SU-DHL-6 (cell line): ENCODE measurements around the gene RAD51B.

Experiments used
- H2AFZ ChIP-seq: fragments of 200-600 bp; sonication (generic); 2 replicates; pipeline ENCODE4 v1.6.1; 2014; ENCODE audit warnings: low read depth, mild to moderate bottlenecking, moderate library complexity, mixed read lengths, antibody characterized with exemption, low read length; ENCODE audit not compliant: severe bottlenecking
- H3F3A ChIP-seq: fragments of 200-600 bp; shearing (Covaris generic); 2 replicates; pipeline ENCODE4 v1.6.0; 2016; ENCODE audit warnings: antibody characterized with exemption, mild to moderate bottlenecking; ENCODE audit not compliant: insufficient read depth
- H3K27ac ChIP-seq: fragments of 200-600 bp; sonication (generic); 2 replicates; pipeline ENCODE4 v1.5.1; 2016; ENCODE audit warnings: low read depth, mild to moderate bottlenecking, low read length, moderate library complexity, mixed read lengths
- H3K27me3 ChIP-seq: fragments of 200-600 bp; sonication (generic), shearing (Covaris generic); 2 replicates; pipeline ENCODE4 v1.6.0; 2014; ENCODE audit warnings: mild to moderate bottlenecking, low read length
- H3K36me3 ChIP-seq: fragments of 200-600 bp; sonication (generic); 2 replicates; pipeline ENCODE4 v1.6.1; 2014; ENCODE audit warnings: mild to moderate bottlenecking, low read length, mixed read lengths
- H3K4me2 ChIP-seq: fragments of 300-600, 200-600 bp; shearing (Covaris generic), sonication (generic); 2 replicates; pipeline ENCODE4 v1.6.0; 2014; ENCODE audit warnings: low read length, low read depth, mild to moderate bottlenecking; ENCODE audit not compliant: poor library complexity, severe bottlenecking
- H3K4me3 ChIP-seq: fragments of 200-600 bp; sonication (generic); 2 replicates; pipeline ENCODE4 v1.5.1; 2014; ENCODE audit warnings: antibody characterized with exemption, low read length, mild to moderate bottlenecking, mixed read lengths; ENCODE audit not compliant: insufficient read depth, poor library complexity, severe bottlenecking
- H3K79me2 ChIP-seq: fragments of 200-600 bp; sonication (generic); 2 replicates; pipeline ENCODE4 v1.6.1; 2014; ENCODE audit warnings: mild to moderate bottlenecking, low read length, moderate library complexity; ENCODE audit not compliant: insufficient read depth
- H3K9ac ChIP-seq: fragments of 200-600 bp; sonication (generic); 2 replicates; pipeline ENCODE4 v1.7.0; 2014; ENCODE audit warnings: mild to moderate bottlenecking, low read length
- H3K9me2 ChIP-seq: fragments of 200-600 bp; sonication (generic); replicated peaks from 2 replicates; pipeline ENCODE4 v1.6.1; 2014; ENCODE audit warnings: low read length; ENCODE audit not compliant: insufficient read depth
- H3K9me3 ChIP-seq: fragments of 200-600 bp; sonication (generic); 2 replicates; pipeline ENCODE4 v1.6.1; 2014; ENCODE audit warnings: low read length, mixed read lengths; ENCODE audit not compliant: insufficient read depth
- H4K20me1 ChIP-seq: fragments of 200-600 bp; sonication (generic); 2 replicates; pipeline ENCODE4 v1.6.1; 2014; ENCODE audit warnings: low read depth, mild to moderate bottlenecking, antibody characterized with exemption, low read length, moderate library complexity, mixed read lengths
- EZH2phosphoT487 ChIP-seq: fragments of 200-600 bp; sonication (generic), shearing (Covaris generic); conservative IDR thresholded peaks from 2 replicates; pipeline ENCODE4 v1.6.1; 2018; ENCODE audit warnings: mild to moderate bottlenecking, antibody characterized with exemption, low read length, moderate library complexity, mixed read lengths
- TF ChIP-seq, protein P1 (sequence below): fragments of 200-600 bp; sonication (generic); IDR thresholded peaks from one replicate; pipeline ENCODE4 v1.5.1; 2017; ENCODE audit warnings: antibody characterized with exemption, mild to moderate bottlenecking, low read length, moderate library complexity; ENCODE audit not compliant: insufficient read depth, poor library complexity, severe bottlenecking

RAD51B gene

GRCh38 chr14:68658029-68658509 lies 838.5 kb downstream of the RAD51B start:
- no peak overlapping the region for H2AFZ ChIP-seq
- H3K4me2 ChIP-seq: no peak overlapping the region
- H3K27me3 ChIP-seq: no peaks in the 10 kb centered on the region
- no peaks in the 10 kb centered on the region for H3K9me3 ChIP-seq
- no peak overlapping the region for H3K27ac ChIP-seq
- H3K79me2 ChIP-seq: no peaks in the 10 kb centered on the region
- no peaks in the 10 kb centered on the region for H4K20me1 ChIP-seq
- H3K9ac ChIP-seq: no peak overlapping the region
- H3K4me3 ChIP-seq: no peak overlapping the region
- H3F3A ChIP-seq: no peaks in the 10 kb centered on the region
- no peaks in the 10 kb centered on the region for H3K36me3 ChIP-seq
- no peak for TF ChIP-seq EZH2phosphoT487
- TF ChIP-seq, protein P1, sequence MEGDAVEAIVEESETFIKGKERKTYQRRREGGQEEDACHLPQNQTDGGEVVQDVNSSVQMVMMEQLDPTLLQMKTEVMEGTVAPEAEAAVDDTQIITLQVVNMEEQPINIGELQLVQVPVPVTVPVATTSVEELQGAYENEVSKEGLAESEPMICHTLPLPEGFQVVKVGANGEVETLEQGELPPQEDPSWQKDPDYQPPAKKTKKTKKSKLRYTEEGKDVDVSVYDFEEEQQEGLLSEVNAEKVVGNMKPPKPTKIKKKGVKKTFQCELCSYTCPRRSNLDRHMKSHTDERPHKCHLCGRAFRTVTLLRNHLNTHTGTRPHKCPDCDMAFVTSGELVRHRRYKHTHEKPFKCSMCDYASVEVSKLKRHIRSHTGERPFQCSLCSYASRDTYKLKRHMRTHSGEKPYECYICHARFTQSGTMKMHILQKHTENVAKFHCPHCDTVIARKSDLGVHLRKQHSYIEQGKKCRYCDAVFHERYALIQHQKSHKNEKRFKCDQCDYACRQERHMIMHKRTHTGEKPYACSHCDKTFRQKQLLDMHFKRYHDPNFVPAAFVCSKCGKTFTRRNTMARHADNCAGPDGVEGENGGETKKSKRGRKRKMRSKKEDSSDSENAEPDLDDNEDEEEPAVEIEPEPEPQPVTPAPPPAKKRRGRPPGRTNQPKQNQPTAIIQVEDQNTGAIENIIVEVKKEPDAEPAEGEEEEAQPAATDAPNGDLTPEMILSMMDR: no peak
- no peaks in the 10 kb centered on the region for H3K9me2 ChIP-seq

GRCh38 chr14:68658943-68659931 lies 839.7 kb downstream of the RAD51B start:
- Histone ChIP-seq H3K4me3 (no peak overlapping the region), H3F3A (no peaks in the 10 kb centered on the region), H3K36me3 (no peaks in the 10 kb centered on the region), H2AFZ (no peak overlapping the region), H3K9ac (no peak overlapping the region), H3K9me3 (no peaks in the 10 kb centered on the region), H3K79me2 (no peaks in the 10 kb centered on the region), H3K9me2 (no peaks in the 10 kb centered on the region), H4K20me1 (no peaks in the 10 kb centered on the region), H3K27me3 (no peaks in the 10 kb centered on the region), H3K4me2 (no peak overlapping the region), H3K27ac (no peak overlapping the region)
- TF ChIP-seq EZH2phosphoT487: no peak
- TF ChIP-seq, protein P1: no peak

GRCh38 chr14:68660495-68660894 lies 840.9 kb downstream of the RAD51B start:
- no peak overlapping the region for H3K27ac ChIP-seq
- H3K36me3 ChIP-seq: no peaks in the 10 kb centered on the region
- no peak overlapping the region for H3K4me3 ChIP-seq
- no peaks in the 10 kb centered on the region for H3K9me3 ChIP-seq
- no peak overlapping the region for H3K4me2 ChIP-seq
- H2AFZ ChIP-seq: no peak overlapping the region
- TF ChIP-seq, protein P1: no peak
- no peak for TF ChIP-seq EZH2phosphoT487
- no peaks in the 10 kb centered on the region for H3F3A ChIP-seq
- no peak overlapping the region for H3K9ac ChIP-seq
- no peaks in the 10 kb centered on the region for H3K9me2 ChIP-seq
- H3K27me3 ChIP-seq: no peaks in the 10 kb centered on the region
- no peaks in the 10 kb centered on the region for H3K79me2 ChIP-seq
- no peaks in the 10 kb centered on the region for H4K20me1 ChIP-seq
